RCC 7860 (cell line): ENCODE results near the gene SCYGR6.
A peak's percentile ranks its signal among the peaks of the same experiment; 100 is the strongest.
"Not testable (repeated sequence)": the region's sequence is repeated elsewhere in the genome, so short reads cannot be mapped to it uniquely, and the experiment has no call there.

Experiments used
- DNase-seq: peaks from one replicate; pipeline ENCODE4 v3.0.0-alpha.2; 2015; ENCODE audit warnings: low spot score
- FAIRE-seq: peaks from 2 replicates; lab custom pipeline; 2012; peaks lifted over from hg19 to GRCh38; lab: Jason Lieb, UNC

Gene SCYGR6

DNA sequence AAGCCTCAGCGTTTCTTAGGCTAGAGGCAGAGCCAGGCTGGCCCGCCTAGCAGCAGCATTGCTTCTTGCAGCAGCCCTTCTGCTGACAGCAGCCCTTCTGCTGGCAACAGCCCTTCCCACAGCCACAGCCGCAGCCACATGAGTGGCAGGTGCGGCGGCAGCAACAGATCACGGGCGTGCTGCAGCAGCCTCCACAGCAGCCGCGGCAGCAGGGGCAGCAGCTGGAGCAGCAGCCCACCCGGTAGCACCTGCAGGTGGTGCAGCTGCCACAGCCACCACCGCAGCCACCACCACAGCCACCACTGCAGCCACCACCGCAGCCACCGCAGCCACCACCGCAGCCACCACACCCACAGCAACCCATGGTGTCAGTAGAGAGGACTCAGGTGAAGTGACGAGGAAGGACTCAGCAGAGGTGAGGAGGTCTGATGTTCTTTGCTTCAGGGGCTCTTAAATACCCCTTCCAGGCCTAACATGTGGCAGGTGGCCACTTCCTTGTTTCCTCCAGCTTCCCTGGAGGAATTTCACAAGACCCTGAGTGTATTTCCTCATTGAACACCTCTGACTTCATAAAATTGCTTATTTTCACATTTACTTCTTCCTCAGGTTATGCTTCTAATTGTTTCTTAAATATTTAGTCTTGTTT, at the start of gene SCYGR6:
TSS of gene SCYGR6 (minus strand) at position 364 of the 646 bp plus-strand sequence. CDS start at position 364, 0 bp downstream.
- FAIRE-seq (no peak), DNase-seq (no peak)

DNA sequence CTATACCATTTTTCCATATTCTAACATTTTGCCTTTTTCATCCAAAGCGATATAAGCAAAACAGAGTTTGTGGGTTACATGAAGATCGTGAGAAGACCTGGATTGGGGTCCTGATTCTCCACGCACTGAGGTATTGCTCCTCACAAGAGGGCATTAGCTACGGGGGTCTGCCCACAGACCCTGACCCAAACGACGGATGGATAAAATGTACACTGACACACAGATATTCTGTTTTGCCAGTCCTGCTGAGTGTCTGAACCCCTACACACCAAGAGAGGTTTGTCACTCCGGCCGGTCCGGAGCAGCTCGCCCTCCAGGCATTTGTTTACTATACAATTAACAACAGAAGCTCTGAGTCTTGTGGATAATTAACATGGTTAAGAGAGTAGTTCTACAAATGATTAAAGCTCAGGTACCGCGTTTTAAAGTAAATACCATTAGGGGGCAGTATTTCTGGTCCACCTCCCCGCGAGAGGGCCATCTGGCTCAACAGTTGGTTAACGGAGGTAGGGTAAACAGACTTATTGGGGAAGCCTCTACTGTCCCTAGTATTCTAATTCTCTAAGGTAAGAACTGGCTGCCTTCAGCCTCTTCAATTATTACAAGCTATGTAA, 49.6 kb upstream of the SCYGR6 start:
- FAIRE-seq, result no peak
- no peak for DNase-seq

GRCh38 chr2:227772932-227773331, 48.4 kb upstream of the SCYGR6 start:
- DNase-seq, result no peak
- no peak for FAIRE-seq

GRCh38 chr2:227772197-227772661, 47.7 kb upstream of the SCYGR6 start:
- no peak for FAIRE-seq
- no peak for DNase-seq

GRCh38 chr2:227767830-227768229, 43.3 kb upstream of the SCYGR6 start:
- FAIRE-seq, result no peak
- no peak for DNase-seq

GRCh38 chr2:227766373-227766883, 41.9 kb upstream of the SCYGR6 start:
- FAIRE-seq (peak; percentile 84), DNase-seq (peak; percentile 64)

DNA sequence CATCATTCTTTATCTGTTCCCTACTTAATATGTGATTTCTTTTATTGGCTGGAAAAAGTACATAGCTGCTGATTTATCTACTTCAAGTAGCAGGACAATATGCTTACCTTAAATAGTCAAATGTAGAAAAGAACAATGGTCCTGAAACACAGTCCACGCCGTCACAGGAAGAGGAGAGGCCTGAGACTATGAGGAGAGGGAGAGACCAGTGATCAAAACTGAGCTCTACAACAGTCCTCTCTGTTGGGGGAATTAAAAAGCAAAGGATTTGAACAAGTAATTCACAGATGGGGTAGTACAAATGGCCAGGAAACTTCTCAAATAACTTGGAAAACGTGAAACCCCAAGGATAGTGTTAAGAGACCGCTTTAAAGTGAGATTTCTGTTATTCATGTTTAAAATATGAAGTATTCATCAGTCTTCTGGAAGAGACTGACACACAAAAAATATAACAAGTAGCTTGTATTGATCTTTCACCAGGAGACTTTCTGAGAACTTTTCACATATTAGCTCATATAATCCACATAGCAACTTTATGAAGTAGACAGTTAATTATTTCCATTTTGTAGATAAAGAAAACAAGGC, 41.3 kb upstream of the SCYGR6 start:
- no peak for FAIRE-seq
- DNase-seq, result no peak

DNA sequence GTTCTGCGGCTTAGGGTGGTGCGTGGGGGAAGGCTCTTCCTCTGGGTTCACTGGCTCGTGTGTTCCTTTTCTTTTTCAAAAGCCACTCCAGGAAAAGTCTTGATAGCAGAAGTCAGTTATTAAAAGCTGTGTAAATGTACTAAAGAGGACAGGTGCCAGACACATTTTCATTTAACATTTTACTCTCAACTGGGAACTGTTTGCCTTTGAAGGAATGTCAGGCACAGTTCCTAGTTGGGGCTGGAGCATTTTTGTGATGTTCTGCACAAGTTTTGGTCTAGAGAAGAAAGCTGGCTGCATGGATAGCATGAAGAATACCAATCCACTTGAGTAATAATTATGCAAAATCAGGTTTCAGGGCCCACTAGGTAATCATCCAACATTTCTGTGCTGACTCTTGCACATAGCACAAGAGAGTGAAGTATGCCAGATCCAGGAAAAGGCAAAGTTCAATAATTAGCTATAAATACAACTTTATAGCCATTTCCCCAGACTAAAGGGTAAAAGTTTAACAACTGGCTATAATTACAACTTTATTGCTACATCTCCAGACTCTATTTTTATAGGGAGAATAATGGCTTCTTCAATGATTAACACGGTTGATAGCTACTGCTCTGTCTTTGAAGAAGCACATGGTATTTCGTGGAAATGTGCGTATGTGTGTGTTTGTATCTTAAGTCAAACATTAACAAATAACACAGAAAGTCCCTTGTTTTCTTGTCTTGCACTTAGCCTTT, 37.4 kb upstream of the SCYGR6 start:
- FAIRE-seq (peak; percentile 95), DNase-seq (peak; percentile 55)

DNA sequence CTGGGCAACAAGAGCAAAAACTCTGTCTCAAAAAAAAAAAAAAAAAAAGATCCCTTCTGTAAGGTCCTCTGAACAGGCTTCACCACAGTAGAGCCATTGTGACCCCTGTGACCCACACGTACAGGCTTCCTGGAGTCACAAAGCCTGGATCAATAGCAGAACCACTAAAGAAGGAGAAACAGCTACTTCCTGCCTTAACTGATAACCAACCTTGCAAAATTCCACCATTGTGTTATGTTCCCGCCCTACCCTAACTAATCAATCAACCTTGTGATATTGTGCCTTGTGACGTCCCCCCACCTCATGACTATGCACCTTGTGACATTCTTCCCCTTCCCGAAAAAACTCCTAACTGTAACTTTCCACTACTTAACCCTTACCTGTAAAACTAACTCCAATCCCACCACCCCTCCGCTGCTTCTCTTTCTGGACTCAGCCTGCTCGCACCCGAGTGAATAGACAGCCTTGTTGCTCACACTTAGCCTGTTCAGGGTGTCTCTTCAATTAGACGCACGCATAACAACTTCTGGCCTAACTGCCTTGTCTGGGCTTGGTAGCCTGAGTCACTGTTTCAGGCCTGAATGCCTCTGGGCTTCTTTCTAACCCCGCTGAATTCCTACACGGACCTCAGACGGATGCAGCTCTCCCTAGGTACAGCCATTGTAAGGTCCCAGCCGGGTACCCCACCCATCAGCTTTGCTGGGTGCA, 35.0 kb upstream of the SCYGR6 start:
- peak; percentile 81 for DNase-seq

DNA sequence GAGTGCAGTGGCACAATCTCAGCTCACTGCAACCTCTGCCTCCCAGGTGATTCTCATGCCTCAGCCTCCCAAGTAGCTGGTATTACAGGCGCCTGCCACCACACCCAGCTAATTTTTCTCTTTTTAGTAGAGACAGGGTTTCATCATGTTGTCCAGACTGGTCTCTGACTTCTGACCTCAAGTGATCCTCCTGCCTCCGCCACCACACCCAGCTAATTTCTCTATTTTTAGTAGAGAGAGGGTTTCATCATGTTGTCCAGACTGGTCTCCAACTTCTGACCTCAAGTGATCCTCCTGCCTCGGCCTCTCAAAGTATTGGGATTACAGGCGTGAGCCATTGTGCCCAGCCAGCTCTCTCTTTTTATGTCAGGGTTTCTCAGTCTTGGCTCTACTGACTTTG, 31.7 kb upstream of the SCYGR6 start:
- FAIRE-seq, DNase-seq: not testable (repeated sequence)

More for the DNA sequence above, 35.0 kb upstream of the SCYGR6 start:
- peak; percentile 89 for FAIRE-seq

DNA sequence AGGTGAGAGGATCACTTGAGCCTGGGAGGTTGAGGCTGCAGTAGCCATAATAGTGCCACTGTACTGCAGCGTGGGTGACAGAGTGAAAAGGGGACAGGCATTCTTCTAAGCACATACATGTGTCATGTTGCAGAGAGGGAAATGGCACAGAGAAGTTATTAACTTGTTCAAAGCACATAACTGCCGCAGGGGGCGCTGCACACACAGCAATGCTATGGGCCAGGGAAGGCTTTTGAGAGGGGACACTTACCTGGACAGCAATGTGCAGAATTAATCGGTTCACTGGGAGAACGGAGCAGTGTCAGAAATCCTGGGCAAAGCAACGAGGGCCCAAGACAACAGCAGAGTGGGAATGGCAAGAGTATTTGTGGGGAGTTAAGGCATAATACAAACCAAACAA, 23.5 kb upstream of the SCYGR6 start:
- DNase-seq (no peak), FAIRE-seq (no peak)

DNA sequence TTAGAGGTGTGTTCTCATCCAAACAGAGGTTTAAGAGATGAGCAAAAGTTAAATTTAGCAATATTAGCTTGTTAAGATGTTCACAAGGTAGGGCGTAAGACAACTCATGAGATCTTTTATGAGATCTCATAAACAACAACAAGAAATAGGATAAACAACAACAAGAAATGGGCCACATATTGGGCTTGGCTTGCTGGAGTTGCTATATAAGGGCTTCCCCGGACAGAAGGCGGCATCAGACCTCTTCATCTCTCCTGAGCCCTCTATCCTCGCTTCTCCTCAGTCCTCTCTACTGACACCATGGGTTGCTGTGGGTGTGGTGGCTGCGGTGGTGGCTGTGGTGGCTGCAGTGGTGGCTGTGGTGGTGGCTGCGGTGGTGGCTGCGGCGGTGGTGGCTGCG, 21.0 kb upstream of the SCYGR6 start, which contains the start of gene SCYGR8:
TSS of gene SCYGR8 (plus strand) at position 301 of the 400 bp plus-strand sequence. CDS start at position 301, 0 bp downstream.
- no peak for DNase-seq
- no peak for FAIRE-seq

DNA sequence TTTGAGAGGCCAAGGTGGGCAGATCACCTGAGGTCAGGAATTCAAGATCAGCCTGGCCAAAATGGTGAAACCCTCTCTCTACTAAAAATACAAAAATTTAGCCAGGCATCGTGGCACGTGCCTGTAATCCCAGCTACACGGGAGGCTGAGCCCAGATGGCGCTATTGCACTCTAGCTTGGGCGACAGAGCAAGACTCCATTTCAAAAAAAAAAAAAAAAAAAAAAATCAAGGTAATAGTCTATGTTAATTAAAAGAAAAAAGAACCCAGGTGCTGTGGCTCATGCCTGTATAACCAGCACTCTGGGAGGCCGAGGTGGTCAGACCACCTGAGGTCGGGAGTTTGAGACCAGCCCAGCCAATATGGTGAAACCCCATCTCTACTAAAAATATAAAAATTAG, 16.1 kb upstream of the SCYGR6 start:
- not testable (repeated sequence) for FAIRE-seq, DNase-seq

GRCh38 chr2:227739351-227739750, 14.8 kb upstream of the SCYGR6 start:
- no peak for FAIRE-seq
- DNase-seq, result no peak

- DNase-seq, result no peak
- no peak for FAIRE-seq
These were observed 3.5 kb upstream of the SCYGR6 start, which contains the start of gene SCYGR7 for GRCh38 chr2:227728035-227728434. Gene SCYGR7, plus strand, starts transcription at chr2:227728335. Its CDS starts 0 bp downstream, at chr2:227728335.

DNA sequence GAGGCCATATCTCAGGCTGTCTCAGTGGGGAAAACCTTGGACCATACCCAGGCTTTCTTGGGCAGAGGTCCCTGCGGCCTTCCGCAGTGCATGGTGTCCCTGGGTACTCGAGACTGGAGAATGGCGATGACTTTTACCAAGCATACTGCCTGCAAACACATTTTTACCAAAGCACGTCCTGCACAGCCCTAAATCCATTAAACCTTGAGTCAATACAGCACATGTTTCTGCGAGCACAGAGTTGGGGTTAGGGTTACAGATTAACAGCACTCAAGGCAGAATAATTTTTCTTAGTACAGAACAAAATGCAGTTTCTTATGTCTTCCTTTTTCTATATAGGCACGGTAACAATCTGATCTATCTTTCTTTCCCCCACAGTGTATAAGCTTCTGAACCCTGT, 1.7 kb downstream of the SCYGR6 start:
- not testable (repeated sequence) for DNase-seq, FAIRE-seq

- DNase-seq, result no peak
- FAIRE-seq, result no peak
These were observed 3.9 kb downstream of the SCYGR6 start for GRCh38 chr2:227720680-227721079.

DNA sequence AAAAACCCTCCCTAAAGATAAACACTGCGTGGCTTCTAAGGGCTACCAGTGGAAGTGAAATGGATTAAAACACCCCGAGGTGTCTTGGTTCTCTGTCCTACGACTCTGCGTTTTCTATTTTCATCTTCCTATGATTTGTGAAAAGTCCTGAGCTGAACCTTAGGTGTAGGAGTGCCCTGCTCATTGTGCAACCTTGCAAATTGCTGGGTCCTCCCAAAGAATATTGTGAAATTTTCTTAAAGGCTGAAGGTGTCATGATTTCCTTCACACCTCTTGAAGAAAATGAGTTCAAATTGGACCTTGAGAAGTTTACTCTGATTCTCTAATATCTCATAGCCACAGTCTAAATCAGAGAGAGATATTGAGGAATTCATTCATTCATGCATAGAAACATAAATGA, 4.9 kb downstream of the SCYGR6 start:
- FAIRE-seq (no peak), DNase-seq (no peak)

- no peak for FAIRE-seq
These were observed 6.6 kb downstream of the SCYGR6 start, which contains the start of gene SLC19A3 for GRCh38 chr2:227717687-227718567. Gene SLC19A3, minus strand, starts transcription at chr2:227718028. Its CDS starts 15,710 bp downstream, at chr2:227702318.

More at GRCh38 chr2:227717687-227718567, 6.6 kb downstream of the SCYGR6 start, which contains the start of gene SLC19A3:
- no peak for DNase-seq
